ENCODE data around the gene C6orf89. TPM values are rescaled to one million over a fixed set of nuclear protein-coding genes. Genes with fewer than 3 reads are reported as not detected.

C6orf89 gene
- total RNA-seq, 1 experiment from 2014 or later, result 13.2 TPM

GRCh38 chr6:36904851-36905393 is 19.2 kb downstream of the C6orf89 start:
- no peak for DNase-seq (ENCODE audit: low spot score)
- H3K4me3 Mint-ChIP-seq, result no peak overlapping the region
- POLR2A ChIA-PET, result no interaction called here
- H3K4me1 Mint-ChIP-seq, result no peaks in the 10 kb centered on the region
- CTCF ChIA-PET, result interaction anchor here (1.4 to 1.7 kb wide), 2 partner anchors 113 to 139 kb away, joined by 3 to 4 read pairs; no protein-coding TSS in a partner anchor
- TF ChIP-seq USF2 (CRISPR knock-in tag; IDR thresholded peaks at IDR 0.05) (no peak), HMGXB4 (CRISPR knock-in tag; IDR thresholded peaks at IDR 0.05) (no peak), ZNF232 (CRISPR knock-in tag; IDR thresholded peaks at IDR 0.05) (no peak), ZNF423 (CRISPR knock-in tag; IDR thresholded peaks at IDR 0.05) (no peak), USF1 (CRISPR knock-in tag; IDR thresholded peaks at IDR 0.05) (no peak), FOXJ3 (CRISPR knock-in tag; IDR thresholded peaks at IDR 0.05; ENCODE audit: borderline replicate concordance) (no peak), E2F1 (CRISPR knock-in tag; IDR thresholded peaks at IDR 0.05) (no peak), NR1H2 (CRISPR knock-in tag; IDR thresholded peaks at IDR 0.05) (no peak), ESRRA (CRISPR knock-in tag; IDR thresholded peaks at IDR 0.05; ENCODE audit: borderline replicate concordance) (no peak), ZNF396 (CRISPR knock-in tag; IDR thresholded peaks at IDR 0.05; ENCODE audit: borderline replicate concordance) (no peak), AFF4 (CRISPR knock-in tag; IDR thresholded peaks at IDR 0.05; ENCODE audit: borderline replicate concordance) (no peak), GABPB1 (CRISPR knock-in tag; IDR thresholded peaks at IDR 0.05) (no peak), EMX1 (CRISPR knock-in tag; IDR thresholded peaks at IDR 0.05) (no peak), HMGA2 (CRISPR knock-in tag; IDR thresholded peaks at IDR 0.05) (no peak), NR3C1 (CRISPR knock-in tag; conservative IDR thresholded peaks at IDR 0.05; ENCODE audit: low read depth) (no peak), AR (CRISPR knock-in tag; IDR thresholded peaks at IDR 0.05) (no peak), ZNF121 (CRISPR knock-in tag; IDR thresholded peaks at IDR 0.05) (no peak), SMAD3 (CRISPR knock-in tag; IDR thresholded peaks at IDR 0.05; ENCODE audit: borderline replicate concordance) (no peak)
- no peak overlapping the region for H3K27ac Mint-ChIP-seq
- ATAC-seq, result no peak
- no peaks in the 10 kb centered on the region for H3K27me3 Mint-ChIP-seq (ENCODE audit: low read depth)
- H3K9me3 Mint-ChIP-seq, result no peaks in the 10 kb centered on the region
- H3K36me3 Mint-ChIP-seq, result peaks cover 4% of the 10 kb centered on the region; the same call in 1 of the 2 replicates

Data from WTC11 (cell line).